GM12801 (cell line): ENCODE data around the gene FAM149A.

Experiments
- CTCF ChIP-seq: IDR thresholded peaks from one replicate; pipeline ENCODE4 v1.5.1; 2011; ENCODE audit warnings: control low read depth; ENCODE audit not compliant: insufficient read length; ENCODE audit errors: extremely low read depth

FAM149A gene

GRCh38 chr4:186132577-186133242, 28.2 kb downstream of the FAM149A start:
- no peak for TF ChIP-seq CTCF

GRCh38 chr4:186134257-186134656, 29.8 kb downstream of the FAM149A start:
- TF ChIP-seq CTCF: no peak

GRCh38 chr4:186134861-186135260, 30.4 kb downstream of the FAM149A start:
- no peak for TF ChIP-seq CTCF

- no peak for TF ChIP-seq CTCF
Observed at GRCh38 chr4:186137196-186137794, 32.8 kb downstream of the FAM149A start.

- TF ChIP-seq CTCF: no peak
Observed at GRCh38 chr4:186144198-186144945, 39.9 kb downstream of the FAM149A start.

- no peak for TF ChIP-seq CTCF
Observed at GRCh38 chr4:186144946-186145569, 40.6 kb downstream of the FAM149A start.

- TF ChIP-seq CTCF: no peak
Observed at GRCh38 chr4:186146458-186146857, 42.0 kb downstream of the FAM149A start.
